ENCODE results near the gene ANKS3.

GRCh38 chr16:4729876-4730275, 4.2 kb downstream of the ANKS3 start:
- no peak for TF ChIP-seq CTCF (IDR thresholded peaks at IDR 0.05)
- TF ChIP-seq POLR2A (IDR thresholded peaks at IDR 0.05): no peak

Measured in thyroid gland (tissue), 4 donors.